Upper lobe of right lung (tissue), 1 donor: ENCODE data around the gene ZNF683. TPM values are rescaled to one million over a fixed set of nuclear protein-coding genes. Genes with fewer than 3 reads are reported as not detected.

ENCODE experiments used
- ATAC-seq: fragments of 200-7000 bp; cut with Tn5 transposase; one replicate; pipeline ENCODE4 v1.9.1; 2020; ENCODE audit warnings: mild to moderate bottlenecking, moderate library complexity
- DNase-seq: peaks from one replicate; pipeline ENCODE4 v3.0.0-alpha.2; 2020
- H3K27ac ChIP-seq: fragments of 200-600 bp; one replicate; pipeline ENCODE4 v1.8.0; 2022
- H3K27me3 ChIP-seq: fragments of 200-600 bp; one replicate; pipeline ENCODE4 v1.8.0; 2022; ENCODE audit warnings: mild to moderate bottlenecking
- H3K36me3 ChIP-seq: fragments of 200-600 bp; one replicate; pipeline ENCODE4 v1.8.0; 2022
- H3K4me1 ChIP-seq: fragments of 200-600 bp; one replicate; pipeline ENCODE4 v1.8.0; 2022
- H3K4me3 ChIP-seq: fragments of 200-600 bp; one replicate; pipeline ENCODE4 v1.8.0; 2022; ENCODE audit warnings: mild to moderate bottlenecking
- H3K9me3 ChIP-seq: fragments of 200-600 bp; one replicate; pipeline ENCODE4 v1.8.0; 2022
- CTCF ChIP-seq: fragments of 200-600 bp; IDR thresholded peaks from one replicate; pipeline ENCODE4 v1.8.0; 2022; ENCODE audit warnings: antibody characterized with exemption
- intact Hi-C: fragments of 100-400 bp; cut with DNase I; formaldehyde crosslinking; loops from one replicate; pipeline ENCODE4 v1.11.0; 2022
- total RNA-seq: library from RNA; stranded (reverse); fragmentation: NEBNext Ultra II Directional; extraction: Animal tissue kit (Norgen Biotek cat#: 25700); gene quantifications from one replicate; pipeline ENCODE4 v1.2.1, GENCODE V29; 2021
- donor health status: DM: no; HTN: yes; CAD: no; lungs with severe emphysema.

Gene ZNF683
- total RNA-seq, 1 donor from 2014 or later, result 1.1 TPM

GRCh38 chr1:26372039-26372438 is 511 bp downstream of the ZNF683 start:
- no peak for DNase-seq
- H3K4me1 ChIP-seq, result no peaks in the 10 kb centered on the region
- no peaks in the 10 kb centered on the region for H3K27me3 ChIP-seq
- intact Hi-C loops, result no loop called here
- no peak overlapping the region for H3K4me3 ChIP-seq
- no peaks in the 10 kb centered on the region for H3K9me3 ChIP-seq
- no peak for TF ChIP-seq CTCF
- H3K36me3 ChIP-seq, result no peaks in the 10 kb centered on the region
- no peak overlapping the region for H3K27ac ChIP-seq
- no peak for ATAC-seq

GRCh38 chr1:26370591-26371382 is 1.8 kb downstream of the ZNF683 start:
- no peak for ATAC-seq
- Histone ChIP-seq H3K4me3 (peak overlapping the region; percentile 1), H3K27me3 (no peaks in the 10 kb centered on the region), H3K9me3 (no peaks in the 10 kb centered on the region), H3K4me1 (no peaks in the 10 kb centered on the region), H3K27ac (no peak overlapping the region), H3K36me3 (no peaks in the 10 kb centered on the region)
- TF ChIP-seq CTCF, result no peak
- intact Hi-C loops, result no loop called here
- DNase-seq, result no peak

GRCh38 chr1:26368486-26368885 is 4.1 kb downstream of the ZNF683 start:
- DNase-seq (no peak), ATAC-seq (no peak)
- TF ChIP-seq CTCF, result no peak
- no peaks in the 10 kb centered on the region for H3K36me3 ChIP-seq
- intact Hi-C loops, result no loop called here
- peaks cover 7% of the 10 kb centered on the region for H3K27me3 ChIP-seq
- no peaks in the 10 kb centered on the region for H3K9me3 ChIP-seq
- no peaks in the 10 kb centered on the region for H3K4me1 ChIP-seq
- no peak overlapping the region for H3K27ac ChIP-seq
- H3K4me3 ChIP-seq, result no peak overlapping the region

GRCh38 chr1:26368006-26368405 is 4.5 kb downstream of the ZNF683 start:
- TF ChIP-seq CTCF, result no peak

GRCh38 chr1:26367441-26367840 is 5.1 kb downstream of the ZNF683 start:
- DNase-seq (no peak), ATAC-seq (no peak)
- Histone ChIP-seq H3K27me3 (peaks cover 7% of the 10 kb centered on the region), H3K36me3 (no peaks in the 10 kb centered on the region), H3K4me3 (no peak overlapping the region), H3K27ac (no peak overlapping the region), H3K9me3 (no peaks in the 10 kb centered on the region), H3K4me1 (no peaks in the 10 kb centered on the region)
- TF ChIP-seq CTCF, result no peak
- intact Hi-C loops, result no loop called here

More at GRCh38 chr1:26368006-26368405, 4.5 kb downstream of the ZNF683 start:
- no peak overlapping the region for H3K27ac ChIP-seq
- DNase-seq, result no peak
- no peaks in the 10 kb centered on the region for H3K9me3 ChIP-seq
- H3K36me3 ChIP-seq, result no peaks in the 10 kb centered on the region
- no peak for ATAC-seq
- peaks cover 7% of the 10 kb centered on the region for H3K27me3 ChIP-seq
- H3K4me1 ChIP-seq, result no peaks in the 10 kb centered on the region
- intact Hi-C loops, result no loop called here
- H3K4me3 ChIP-seq, result no peak overlapping the region
